GM18861 (cell line): ENCODE data around the gene PLS1.

ENCODE experiments used
- ATAC-seq: cut with Tn5 transposase; IDR thresholded peaks from one replicate; pipeline ENCODE4 v1.9.1; 2021; ENCODE audit not compliant: unreplicated experiment

Gene PLS1

DNA sequence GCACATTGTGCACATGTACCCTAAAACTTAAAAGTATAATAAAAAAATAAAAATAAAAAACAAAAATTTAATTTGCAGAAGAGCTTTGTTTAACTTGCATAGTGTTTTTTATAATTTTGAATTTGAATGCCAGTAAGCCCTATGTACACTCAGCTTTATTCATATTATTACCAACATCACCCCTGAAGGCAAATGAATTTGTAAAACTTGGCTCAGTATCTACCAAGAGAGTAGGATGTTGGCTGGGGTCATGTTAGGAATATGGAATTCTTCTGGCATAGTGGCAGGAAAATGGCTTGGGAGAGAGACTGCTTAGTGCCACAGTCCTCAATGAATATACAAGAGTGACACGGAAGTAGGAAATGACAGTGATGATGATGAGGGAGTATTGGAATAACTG, 158.3 kb downstream of the PLS1 start:
- no peak for ATAC-seq
